GM19463 (cell line): ENCODE measurements around the gene ZC3H12D.

Source experiments
- ATAC-seq: cut with Tn5 transposase; IDR thresholded peaks from one replicate; pipeline ENCODE4 v1.9.1; 2021; ENCODE audit warnings: mild to moderate bottlenecking, moderate library complexity; ENCODE audit not compliant: unreplicated experiment

ZC3H12D gene

GRCh38 chr6:149421132-149421531 lies 63.7 kb downstream of the ZC3H12D start:
- no peak for ATAC-seq

GRCh38 chr6:149419696-149420404 lies 65.0 kb downstream of the ZC3H12D start:
- ATAC-seq = peak; percentile 56

- no peak for ATAC-seq
Observed at GRCh38 chr6:149414821-149415220, 70.0 kb downstream of the ZC3H12D start.

- no peak for ATAC-seq
Observed at GRCh38 chr6:149414009-149414408, 70.8 kb downstream of the ZC3H12D start.

- no peak for ATAC-seq
Observed at GRCh38 chr6:149410557-149410956, 74.3 kb downstream of the ZC3H12D start.

- no peak for ATAC-seq
Observed at GRCh38 chr6:149409617-149410016, 75.2 kb downstream of the ZC3H12D start.

- no peak for ATAC-seq
Observed at GRCh38 chr6:149405823-149406765, 78.7 kb downstream of the ZC3H12D start.

GRCh38 chr6:149403534-149403933 lies 81.3 kb downstream of the ZC3H12D start:
- no peak for ATAC-seq

GRCh38 chr6:149400050-149400449 lies 84.8 kb downstream of the ZC3H12D start, which contains the start of gene SUMO4:
Gene SUMO4, plus strand, starts transcription at chr6:149400262. Its CDS starts 130 bp downstream, at chr6:149400392.
- no peak for ATAC-seq

- ATAC-seq = no peak
Observed at GRCh38 chr6:149397384-149397783, 87.4 kb downstream of the ZC3H12D start.
